ENCODE data around the gene CLDN5.

CLDN5 gene

GRCh38 chr22:19520566-19521305 is 3.5 kb downstream of the CLDN5 start:
- DNase-seq: no peak

DNA sequence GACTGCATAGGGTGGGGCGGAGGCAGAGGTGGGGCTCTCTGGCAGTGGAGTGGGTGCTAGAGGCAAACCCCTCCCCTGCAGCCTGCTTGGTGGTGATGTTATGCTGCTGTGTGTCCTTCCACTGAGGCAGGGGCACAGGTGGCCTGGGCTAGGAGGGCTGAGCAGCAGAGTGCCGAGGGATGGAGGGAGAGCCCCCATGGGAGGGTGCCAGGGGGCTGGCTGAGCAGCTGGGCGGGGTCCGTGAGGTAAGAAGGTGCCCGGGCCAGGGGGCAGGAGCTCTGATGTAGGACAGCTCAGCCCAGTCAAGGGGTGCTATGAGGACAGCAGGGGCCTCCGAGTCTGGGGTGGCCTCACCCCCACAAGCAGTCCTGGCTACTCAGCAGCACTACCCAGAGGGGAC is 4.2 kb downstream of the CLDN5 start:
- DNase-seq: no peak

- DNase-seq: no peak
These were observed 4.9 kb downstream of the CLDN5 start for GRCh38 chr22:19519041-19519926.

- no peak for DNase-seq
These were observed 5.6 kb downstream of the CLDN5 start for GRCh38 chr22:19518635-19519034.

DNA sequence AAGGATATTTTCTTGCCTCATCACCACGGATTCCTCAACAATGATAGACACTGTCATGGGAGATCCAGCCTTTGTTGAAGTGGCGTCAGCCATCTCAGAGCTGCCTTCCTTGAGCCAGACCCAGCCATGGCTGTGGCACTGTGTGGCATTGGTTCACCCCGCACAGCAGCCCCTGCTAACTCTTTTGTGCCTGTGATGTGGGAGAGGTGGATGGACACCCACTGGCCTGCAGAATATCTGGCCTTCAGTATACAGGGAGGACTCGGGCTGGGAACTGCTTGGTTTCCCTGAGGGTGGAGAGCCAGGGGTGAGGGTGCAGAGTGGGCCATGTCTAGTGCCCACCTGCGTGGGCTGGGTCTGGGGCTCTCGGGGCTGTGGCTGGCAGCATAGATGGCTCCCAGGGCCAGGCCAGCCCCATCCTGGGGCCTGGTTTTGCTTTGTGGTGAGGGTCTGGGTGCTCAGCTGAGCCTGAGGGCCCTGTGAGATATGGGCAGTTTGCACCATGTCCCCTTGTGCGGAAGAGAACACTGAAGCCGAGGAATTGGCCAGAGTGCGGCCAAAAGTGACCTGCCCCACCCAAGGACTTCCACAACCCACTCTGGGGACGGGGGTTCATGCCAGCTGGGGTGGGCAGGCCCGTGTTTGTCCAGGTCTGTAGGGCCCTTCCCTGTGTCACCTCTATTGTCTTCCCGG is 6.1 kb downstream of the CLDN5 start:
- DNase-seq: no peak

GRCh38 chr22:19517171-19517500 is 7.1 kb downstream of the CLDN5 start:
- no peak for DNase-seq

GRCh38 chr22:19516378-19517170 is 7.6 kb downstream of the CLDN5 start:
- DNase-seq: no peak

DNA sequence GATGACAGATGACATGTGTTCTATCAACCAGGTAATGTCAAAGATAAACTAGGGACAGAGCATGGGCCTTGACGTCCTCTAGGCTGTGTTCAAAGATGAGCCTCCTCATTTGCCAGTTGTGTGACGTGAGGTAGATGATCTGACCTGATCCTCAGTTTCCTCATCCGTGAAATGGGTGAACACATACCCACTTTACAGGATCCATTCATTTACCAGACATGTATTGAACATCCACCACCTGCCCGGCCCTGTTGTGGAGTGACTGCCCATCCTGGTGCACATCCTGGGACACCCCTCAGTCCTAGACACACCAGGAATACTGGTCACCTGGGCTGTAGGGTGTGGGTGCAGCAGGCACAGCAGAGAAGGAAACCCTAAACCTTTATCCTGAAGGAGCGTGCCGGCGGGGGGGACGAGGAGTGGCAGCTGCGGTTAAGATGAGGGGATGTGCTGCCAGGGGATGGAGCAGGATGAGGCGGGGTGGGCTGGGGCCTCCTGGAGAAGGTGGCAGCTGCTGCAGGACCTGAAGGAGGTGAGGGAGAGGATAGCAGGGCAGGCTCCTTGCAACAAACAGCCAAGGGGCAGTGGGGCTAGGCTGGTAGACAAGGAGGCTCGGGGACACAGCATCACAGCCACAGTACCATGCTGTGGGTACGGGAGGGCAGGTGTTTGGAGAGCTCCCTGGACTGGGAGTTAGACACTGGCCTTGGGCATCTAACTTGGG is 8.4 kb downstream of the CLDN5 start:
- no peak for DNase-seq

GRCh38 chr22:19514831-19515565 is 9.2 kb downstream of the CLDN5 start:
- no peak for DNase-seq

DNA sequence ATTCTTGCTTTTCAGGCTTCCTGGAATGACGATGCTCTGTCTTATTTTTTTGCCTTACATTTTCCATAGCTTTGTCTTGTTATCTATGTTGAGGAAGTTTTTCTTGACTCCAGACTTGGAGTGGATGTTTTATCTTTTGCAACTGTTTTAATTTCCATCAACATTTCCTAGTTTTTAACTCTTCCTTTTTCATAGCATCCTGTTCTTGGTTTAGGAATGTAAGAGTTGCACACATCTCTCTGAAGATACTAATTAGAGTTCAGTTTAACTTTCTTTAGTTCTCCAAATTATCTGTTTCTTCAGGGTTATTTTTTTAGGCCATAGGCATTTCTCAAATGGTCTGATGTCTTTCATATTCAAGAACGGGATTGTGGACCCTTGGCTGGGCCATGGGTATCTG is 10.4 kb downstream of the CLDN5 start:
- no peak for DNase-seq

DNA sequence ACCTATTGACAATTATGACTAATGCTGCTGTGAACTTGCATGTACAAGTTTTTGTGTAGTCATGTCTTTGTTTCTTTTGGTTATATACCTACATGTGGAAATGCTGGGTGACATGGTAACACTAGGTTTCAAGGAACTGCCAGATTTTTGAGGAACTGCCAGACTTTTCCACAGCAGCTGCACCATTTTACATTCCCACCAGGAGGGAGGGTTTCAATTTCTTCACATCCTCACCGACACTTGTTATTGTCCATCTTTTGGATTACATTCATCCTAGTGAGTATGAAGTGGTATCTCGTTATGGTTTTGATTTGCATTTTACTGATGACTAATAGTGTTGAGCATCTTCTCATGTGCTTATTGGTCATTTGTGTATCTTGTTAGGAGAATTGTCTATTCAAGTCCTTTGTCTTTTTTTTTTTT is 13.3 kb downstream of the CLDN5 start:
- DNase-seq: no peak

DNA sequence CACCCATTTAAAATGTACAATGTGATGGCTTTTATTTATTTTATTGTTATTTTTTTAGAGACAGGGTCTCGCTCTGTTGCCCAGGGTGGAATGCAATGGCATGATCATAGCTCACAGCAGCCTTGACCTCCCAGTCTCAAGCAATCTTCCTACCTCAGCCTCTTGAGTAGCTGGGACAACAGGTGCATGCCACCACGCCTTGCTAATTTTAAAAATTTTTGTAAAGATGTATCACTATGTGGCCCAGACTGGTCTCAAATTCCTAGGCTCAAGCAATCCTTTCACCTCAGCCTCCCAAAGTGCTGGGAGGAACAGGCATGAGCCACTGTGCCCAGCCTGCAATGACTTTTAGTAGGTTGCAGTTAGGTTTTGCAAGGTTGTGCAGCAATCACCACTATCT is 14.3 kb downstream of the CLDN5 start:
- no peak for DNase-seq

DNA sequence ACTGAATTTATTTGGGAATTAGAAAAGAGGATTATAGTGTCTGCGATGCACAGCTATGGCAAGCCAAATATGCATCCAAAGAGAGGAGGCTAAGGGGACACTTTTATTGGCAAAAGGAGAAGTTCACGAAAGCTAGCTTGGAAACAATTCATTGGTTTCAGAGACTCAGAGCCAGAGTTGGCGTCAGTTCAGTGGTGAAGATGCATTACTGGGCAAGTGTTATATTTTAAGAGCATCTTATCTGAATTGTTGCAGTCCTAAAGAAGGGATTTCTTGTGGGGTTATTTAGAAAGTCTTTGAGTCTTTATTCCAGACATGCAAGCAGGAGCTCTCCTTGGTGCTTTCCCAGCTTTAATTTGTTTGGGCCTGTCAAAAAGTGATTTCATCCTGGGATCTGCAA is 15.0 kb downstream of the CLDN5 start:
- DNase-seq: no peak

- no peak for DNase-seq
These were observed 16.0 kb downstream of the CLDN5 start for GRCh38 chr22:19508024-19508776.

- no peak for DNase-seq
These were observed 16.7 kb downstream of the CLDN5 start for GRCh38 chr22:19507534-19507861.

GRCh38 chr22:19506212-19506611 is 18.0 kb downstream of the CLDN5 start:
- DNase-seq: no peak

DNA sequence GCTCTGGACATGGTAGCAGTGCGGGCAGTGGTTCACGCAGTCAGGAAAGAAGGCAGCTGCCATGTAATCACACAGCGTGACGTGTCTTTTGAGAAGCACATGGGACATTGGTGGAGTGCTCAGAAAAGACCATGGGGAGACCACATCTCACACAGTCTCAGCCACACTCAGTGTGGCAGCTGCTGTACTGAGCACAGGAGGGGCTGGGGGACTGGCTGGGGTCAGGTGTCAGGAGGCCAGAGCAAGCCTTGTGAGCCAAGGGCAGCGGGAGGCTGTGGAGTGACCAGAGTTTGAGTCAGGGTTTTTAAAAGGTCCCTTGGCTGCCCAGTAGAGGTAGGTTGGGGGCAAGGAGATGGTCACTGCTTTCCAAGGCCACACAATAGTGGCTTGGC is 18.5 kb downstream of the CLDN5 start:
- no peak for DNase-seq

DNA sequence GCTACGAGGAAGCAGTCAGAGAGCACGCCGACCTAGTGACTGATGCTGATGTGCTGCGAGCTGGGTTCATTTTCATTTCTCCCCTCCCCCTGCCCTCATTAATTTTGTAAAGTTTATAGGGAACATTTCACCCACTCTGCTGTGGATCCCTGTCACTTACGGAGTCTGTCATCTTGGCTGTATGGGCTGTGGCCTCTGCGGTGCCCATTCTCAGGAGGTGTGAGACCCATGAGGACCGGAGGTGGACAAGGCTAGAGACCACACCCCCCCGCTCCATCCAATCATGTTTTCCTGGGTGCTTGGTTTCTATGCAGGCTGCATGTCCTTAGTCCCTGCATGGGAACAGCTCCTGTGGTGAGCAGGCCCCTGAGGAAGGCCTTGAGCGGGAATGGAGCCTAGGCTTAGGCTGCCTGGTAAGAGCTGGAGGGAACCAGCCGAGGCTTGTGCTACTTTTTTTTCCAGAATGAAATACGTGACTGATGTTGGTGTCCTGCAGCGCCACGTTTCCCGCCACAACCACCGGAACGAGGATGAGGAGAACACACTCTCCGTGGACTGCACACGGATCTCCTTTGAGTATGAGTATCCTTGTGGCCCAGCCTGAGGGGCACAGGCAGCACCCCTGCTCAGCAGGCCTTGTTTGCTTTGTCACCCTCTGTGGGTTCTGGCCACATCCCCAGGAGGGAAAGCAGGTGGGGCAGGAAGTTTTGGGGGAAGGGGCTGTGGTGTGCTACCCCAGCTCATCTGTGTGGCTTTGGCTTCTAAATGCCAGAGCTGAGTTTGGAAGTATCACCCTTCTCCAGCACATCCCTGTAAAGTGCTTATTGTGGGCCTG is 19.1 kb downstream of the CLDN5 start:
- no peak for DNase-seq

GRCh38 chr22:19503869-19504268 is 20.3 kb downstream of the CLDN5 start:
- DNase-seq: no peak

- DNase-seq: no peak
These were observed 20.8 kb downstream of the CLDN5 start for GRCh38 chr22:19503367-19503766.

All from activated CD4-positive, alpha-beta T cell treated with anti-CD3 and anti-CD28 coated beads for 48 hours (primary cell).